ENCODE data around the gene CCDC180. TPM values are rescaled to one million over a fixed set of nuclear protein-coding genes. Genes with fewer than 3 reads are reported as not detected.

CCDC180 gene
- total and polyA plus RNA-seq, 10 of the 15 experiments (the other 5 are each of a cell fraction or from before 2014, with no cell fraction given): 0.31 to 1.1 (median 0.57) TPM

- Histone ChIP-seq H3K4me1 (ENCODE audit: control insufficient read depth, insufficient read depth, low read length) (no peaks in the 10 kb centered on the region), H3K4me2 (ENCODE audit: control insufficient read depth, insufficient read depth) (no peak overlapping the region), H3K27ac (ENCODE audit: control insufficient read depth, insufficient read depth) (no peak overlapping the region), H4K20me1 (ENCODE audit: control insufficient read depth, insufficient read depth) (no peaks in the 10 kb centered on the region), H3K79me2 (ENCODE audit: control insufficient read depth, insufficient read depth, low read length) (no peaks in the 10 kb centered on the region), H3K27me3 (replicated peaks in 1 of 2; ENCODE audit: control insufficient read depth in 2 of 2, insufficient read depth in 2 of 2, low read length in 1 of 2) (no peaks in the 10 kb centered on the region; a peak in 1 of 4 replicates), H3K4me3 (no peak overlapping the region), H3K9ac (ENCODE audit: control insufficient read depth, insufficient read depth, low read length) (no peak overlapping the region), H3K9me3 (replicated peaks; ENCODE audit: control insufficient read depth, insufficient read depth, low read length) (no peaks in the 10 kb centered on the region), H2AFZ (ENCODE audit: control insufficient read depth, low read depth, low read length) (no peak overlapping the region), H3K36me3 (ENCODE audit: control insufficient read depth in 2 of 2, insufficient read depth in 2 of 2, low read length in 1 of 2) (no peaks in the 10 kb centered on the region)
- DNase-seq (ENCODE audit: low read depth, low spot score) (no peak), FAIRE-seq (no peak), ATAC-seq (no peak)
- in situ Hi-C loops (cut with MboI): no loop called here
- RAD21 ChIA-PET (ENCODE audit: unreplicated experiment): no interaction called here
- 52% methylated on average over 7 of the region's 7 CpGs for WGBS (ENCODE audit: insufficient coverage, insufficient replicate concordance, low lambda C conversion rate, missing lambda C conversion rate)
- CTCF ChIA-PET: interaction anchor here (0.7 kb wide), 1 partner anchor 78 kb away, joined by 4 read pairs; no protein-coding TSS in a partner anchor
- TF ChIP-seq RCOR1 (conservative IDR thresholded peaks at IDR 0.05; ENCODE audit: low read depth, low read length): no peak
- TF ChIP-seq MTA3 (IDR thresholded peaks at IDR 0.05; ENCODE audit: borderline replicate concordance, low read length): no peak
- TF ChIP-seq SUPT20H (IDR thresholded peaks at IDR 0.05; ENCODE audit: borderline replicate concordance, control insufficient read depth, low read depth, low read length): no peak
- TF ChIP-seq BMI1 (IDR thresholded peaks at IDR 0.05; ENCODE audit: borderline replicate concordance): no peak
- TF ChIP-seq ZNF24 (IDR thresholded peaks at IDR 0.05): no peak
- TF ChIP-seq POLR2A (IDR thresholded peaks at IDR 0.05; ENCODE audit: low read depth, low read length): no peak
- no peak for TF ChIP-seq ZNF687 (IDR thresholded peaks at IDR 0.05)
- no peak for TF ChIP-seq RELB (IDR thresholded peaks at IDR 0.05; ENCODE audit: low read depth)
- no peak for TF ChIP-seq MYC (IDR thresholded peaks at IDR 0.05; ENCODE audit: insufficient read depth, insufficient read length, insufficient replicate concordance, low read length, severe bottlenecking)
- TF ChIP-seq RB1 (IDR thresholded peaks at IDR 0.05; ENCODE audit: borderline replicate concordance): no peak
- TF ChIP-seq NFXL1 (IDR thresholded peaks at IDR 0.05; ENCODE audit: borderline replicate concordance): no peak
- no peak for TF ChIP-seq TCF12 (IDR thresholded peaks at IDR 0.05; ENCODE audit: low read depth, low read length)
- no peak for TF ChIP-seq CEBPB (IDR thresholded peaks at IDR 0.05; ENCODE audit: borderline replicate concordance in 1 of 2, low read depth in 2 of 2, low read length in 2 of 2)
- TF ChIP-seq GABPA (IDR thresholded peaks at IDR 0.05; ENCODE audit: low read depth): no peak
- no peak for TF ChIP-seq TCF7 (IDR thresholded peaks at IDR 0.05; ENCODE audit: borderline replicate concordance)
- no peak for TF ChIP-seq CHD2 (IDR thresholded peaks at IDR 0.05; ENCODE audit: borderline replicate concordance, low read depth, low read length)
- TF ChIP-seq MEF2A (IDR thresholded peaks at IDR 0.05; ENCODE audit: insufficient read depth, low read depth, low read length): no peak
- intact Hi-C loops (cut with micrococcal nuclease; ENCODE audit: unreplicated experiment): no loop called here
- POLR2A ChIA-PET: no interaction called here
- BruUV-seq (replicated peaks): no TSS peak
- SMC1A ChIA-PET (ENCODE audit: uncharacterized antibody, unreplicated experiment): no interaction called here
Measured at GRCh38 chr9:97277953-97278352, 29.5 kb upstream of the CCDC180 start.
